AG10803 (cell line): Measurements from ENCODE around the gene INTS2.
A peak's percentile ranks its signal among the peaks of the same experiment; 100 is the strongest.

Experiments used
- DNase-seq: peaks from one replicate; pipeline ENCODE4 v3.0.0; 2010; ENCODE audit warnings: low read depth
- H3K4me3 ChIP-seq: 2 replicates; pipeline ENCODE4 v1.5.1; 2011; ENCODE audit warnings: mild to moderate bottlenecking, low read length, control low read depth
- TF ChIP-seq, protein P1 (sequence below): conservative IDR thresholded peaks from 2 replicates; pipeline ENCODE4 v1.5.1; 2011; ENCODE audit warnings: mild to moderate bottlenecking, low read length, control low read depth, inconsistent platforms

INTS2 gene, protein sequence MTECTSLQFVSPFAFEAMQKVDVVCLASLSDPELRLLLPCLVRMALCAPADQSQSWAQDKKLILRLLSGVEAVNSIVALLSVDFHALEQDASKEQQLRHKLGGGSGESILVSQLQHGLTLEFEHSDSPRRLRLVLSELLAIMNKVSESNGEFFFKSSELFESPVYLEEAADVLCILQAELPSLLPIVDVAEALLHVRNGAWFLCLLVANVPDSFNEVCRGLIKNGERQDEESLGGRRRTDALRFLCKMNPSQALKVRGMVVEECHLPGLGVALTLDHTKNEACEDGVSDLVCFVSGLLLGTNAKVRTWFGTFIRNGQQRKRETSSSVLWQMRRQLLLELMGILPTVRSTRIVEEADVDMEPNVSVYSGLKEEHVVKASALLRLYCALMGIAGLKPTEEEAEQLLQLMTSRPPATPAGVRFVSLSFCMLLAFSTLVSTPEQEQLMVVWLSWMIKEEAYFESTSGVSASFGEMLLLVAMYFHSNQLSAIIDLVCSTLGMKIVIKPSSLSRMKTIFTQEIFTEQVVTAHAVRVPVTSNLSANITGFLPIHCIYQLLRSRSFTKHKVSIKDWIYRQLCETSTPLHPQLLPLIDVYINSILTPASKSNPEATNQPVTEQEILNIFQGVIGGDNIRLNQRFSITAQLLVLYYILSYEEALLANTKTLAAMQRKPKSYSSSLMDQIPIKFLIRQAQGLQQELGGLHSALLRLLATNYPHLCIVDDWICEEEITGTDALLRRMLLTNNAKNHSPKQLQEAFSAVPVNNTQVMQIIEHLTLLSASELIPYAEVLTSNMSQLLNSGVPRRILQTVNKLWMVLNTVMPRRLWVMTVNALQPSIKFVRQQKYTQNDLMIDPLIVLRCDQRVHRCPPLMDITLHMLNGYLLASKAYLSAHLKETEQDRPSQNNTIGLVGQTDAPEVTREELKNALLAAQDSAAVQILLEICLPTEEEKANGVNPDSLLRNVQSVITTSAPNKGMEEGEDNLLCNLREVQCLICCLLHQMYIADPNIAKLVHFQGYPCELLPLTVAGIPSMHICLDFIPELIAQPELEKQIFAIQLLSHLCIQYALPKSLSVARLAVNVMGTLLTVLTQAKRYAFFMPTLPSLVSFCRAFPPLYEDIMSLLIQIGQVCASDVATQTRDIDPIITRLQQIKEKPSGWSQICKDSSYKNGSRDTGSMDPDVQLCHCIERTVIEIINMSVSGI

GRCh38 chr17:61927208-61928100, at the start of gene INTS2:
Gene INTS2, minus strand, starts transcription at chr17:61927982. Its CDS starts 1,338 bp downstream, at chr17:61926644.
- DNase-seq: peak; percentile 96
- TF ChIP-seq, protein P1, sequence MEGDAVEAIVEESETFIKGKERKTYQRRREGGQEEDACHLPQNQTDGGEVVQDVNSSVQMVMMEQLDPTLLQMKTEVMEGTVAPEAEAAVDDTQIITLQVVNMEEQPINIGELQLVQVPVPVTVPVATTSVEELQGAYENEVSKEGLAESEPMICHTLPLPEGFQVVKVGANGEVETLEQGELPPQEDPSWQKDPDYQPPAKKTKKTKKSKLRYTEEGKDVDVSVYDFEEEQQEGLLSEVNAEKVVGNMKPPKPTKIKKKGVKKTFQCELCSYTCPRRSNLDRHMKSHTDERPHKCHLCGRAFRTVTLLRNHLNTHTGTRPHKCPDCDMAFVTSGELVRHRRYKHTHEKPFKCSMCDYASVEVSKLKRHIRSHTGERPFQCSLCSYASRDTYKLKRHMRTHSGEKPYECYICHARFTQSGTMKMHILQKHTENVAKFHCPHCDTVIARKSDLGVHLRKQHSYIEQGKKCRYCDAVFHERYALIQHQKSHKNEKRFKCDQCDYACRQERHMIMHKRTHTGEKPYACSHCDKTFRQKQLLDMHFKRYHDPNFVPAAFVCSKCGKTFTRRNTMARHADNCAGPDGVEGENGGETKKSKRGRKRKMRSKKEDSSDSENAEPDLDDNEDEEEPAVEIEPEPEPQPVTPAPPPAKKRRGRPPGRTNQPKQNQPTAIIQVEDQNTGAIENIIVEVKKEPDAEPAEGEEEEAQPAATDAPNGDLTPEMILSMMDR: no peak
- peak within 1 kb of the TSS; percentile 90 for H3K4me3 ChIP-seq

DNA sequence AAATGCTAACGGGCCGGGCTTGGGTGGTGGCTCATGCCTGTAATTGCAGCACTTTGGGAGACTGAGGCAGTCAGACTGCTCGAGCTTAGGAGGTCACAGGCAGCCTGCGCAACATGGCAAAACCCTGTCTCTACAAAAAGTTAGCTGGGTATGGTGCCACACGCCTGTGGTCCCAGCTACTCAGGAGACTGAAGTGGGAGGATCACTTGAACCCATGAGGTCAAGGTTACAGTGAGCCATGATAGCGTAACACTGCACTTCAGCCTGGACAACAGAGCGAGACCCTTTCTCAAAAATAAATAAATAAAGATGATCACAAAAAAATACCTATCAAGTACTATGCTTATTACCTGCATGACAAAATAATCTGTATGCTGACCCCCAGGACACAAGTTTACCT, 46.3 kb upstream of the INTS2 start:
- no peak for DNase-seq
- TF ChIP-seq, protein P1: no peak
- no peak overlapping the region for H3K4me3 ChIP-seq

GRCh38 chr17:61972311-61972710, 44.5 kb upstream of the INTS2 start:
- no peak overlapping the region for H3K4me3 ChIP-seq
- TF ChIP-seq, protein P1: no peak
- no peak for DNase-seq

DNA sequence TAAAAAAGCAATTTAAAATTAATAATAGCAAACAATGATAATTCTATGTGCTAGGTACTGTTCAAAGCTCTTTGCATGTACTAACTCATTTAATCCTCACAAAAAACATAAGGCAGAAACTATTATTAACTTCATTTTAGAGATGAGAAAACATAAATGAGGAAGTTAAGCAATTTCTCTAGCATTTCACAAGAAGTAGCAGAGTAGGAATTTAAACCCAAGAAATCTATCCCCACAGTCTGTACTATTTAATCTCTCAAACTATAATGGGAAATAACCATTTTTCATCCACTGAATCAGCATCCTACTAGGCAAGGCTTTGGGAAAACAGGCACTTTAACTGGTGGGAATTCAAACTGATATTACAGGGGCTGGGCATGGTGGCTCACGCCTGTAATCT, 42.2 kb upstream of the INTS2 start:
- TF ChIP-seq, protein P1: no peak
- H3K4me3 ChIP-seq: no peak overlapping the region
- no peak for DNase-seq

- DNase-seq: no peak
- TF ChIP-seq, protein P1: no peak
- no peak overlapping the region for H3K4me3 ChIP-seq
Observed at GRCh38 chr17:61968757-61969156, 41.0 kb upstream of the INTS2 start.

DNA sequence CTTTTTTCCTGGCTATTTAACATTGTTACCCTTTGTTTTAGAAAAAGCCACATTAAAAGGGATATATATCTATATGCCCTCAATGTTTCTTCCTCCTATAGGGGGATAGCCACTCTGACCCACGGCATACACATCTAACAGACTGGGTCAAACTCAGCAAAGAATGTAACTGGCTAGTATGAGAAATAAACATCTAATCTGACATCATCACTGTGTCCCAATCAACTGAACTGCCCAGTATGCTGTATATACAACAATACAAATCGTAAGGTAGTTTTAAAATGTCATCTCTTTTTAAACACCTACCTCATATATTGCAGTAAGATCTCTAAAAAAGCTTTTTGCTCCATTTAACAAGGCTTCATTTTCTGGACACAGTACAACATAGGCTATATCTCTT, 39.9 kb upstream of the INTS2 start:
- DNase-seq: no peak
- TF ChIP-seq, protein P1: no peak
- H3K4me3 ChIP-seq: no peak overlapping the region
